GM12878 (cell line): ENCODE results near the gene LRFN2. TPM values are rescaled to one million over a fixed set of nuclear protein-coding genes. Genes with fewer than 3 reads are reported as not detected.

Experiments used
- ATAC-seq: fragments of 200-7000 bp; cut with Tn5 transposase; 3 replicates; pipeline ENCODE4 v1.9.1; 2020; ENCODE audit warnings: mild to moderate bottlenecking, moderate library complexity
- BruUV-seq: library from RNA; stranded (reverse); fragments of 400-500 nt; replicated peaks from 2 replicates; lab custom pipeline; 2021; lab: Mats Ljungman, UMichigan
- CTCF ChIA-PET: fragments of 300-600 bp; sonication (Branson Sonifier 250); formaldehyde crosslinking; extraction: SDS; loops from one replicate; lab custom pipeline; 2021; ENCODE audit warnings: inconsistent platforms; lab: Yijun Ruan, JAX
- POLR2A ChIA-PET: fragments of 350-600 bp; formaldehyde crosslinking; extraction: SDS; loops from one replicate; lab custom pipeline; 2021; ENCODE audit warnings: inconsistent platforms; lab: Charles Lee
- RAD21 ChIA-PET: fragments of 300-600 bp; sonication (Branson Sonifier 250); formaldehyde crosslinking; loops from one replicate; lab custom pipeline; 2023; ENCODE audit warnings: antibody characterized with exemption; ENCODE audit not compliant: unreplicated experiment; lab: Charles Lee
- SMC1A ChIA-PET: fragments of 300-600 bp; sonication (Branson Sonifier 250); formaldehyde crosslinking; loops from one replicate; lab custom pipeline; 2023; ENCODE audit not compliant: unreplicated experiment, uncharacterized antibody; lab: Charles Lee
- DNase-seq: peaks from one replicate; pipeline ENCODE4 v3.0.0-alpha.2; 2011; ENCODE audit warnings: low read depth, low spot score
- FAIRE-seq: peaks from 3 replicates; lab custom pipeline; 2011; peaks lifted over from hg19 to GRCh38; lab: Jason Lieb, UNC
- H2AFZ ChIP-seq: 2 replicates; pipeline ENCODE4 v1.6.0; 2011; ENCODE audit warnings: low read depth, low read length, control low read depth; ENCODE audit not compliant: control insufficient read depth
- H3K27ac ChIP-seq: 2 replicates; pipeline ENCODE4 v1.5.1; 2011; ENCODE audit warnings: control low read depth; ENCODE audit not compliant: control insufficient read depth, insufficient read depth
- H3K27me3 ChIP-seq, 2 experiments: replicated peaks in 1 of 2; 2 replicates each; pipeline versions ENCODE4 v1.6.0 to v1.6.1; 2011; ENCODE audit warnings: low read length in 1 of 2; ENCODE audit not compliant: control insufficient read depth in 2 of 2, insufficient read depth in 2 of 2
- H3K36me3 ChIP-seq, 2 experiments: 2 replicates each; pipeline ENCODE4 v1.5.1; 2011; ENCODE audit warnings: low read length in 1 of 2; ENCODE audit not compliant: control insufficient read depth in 2 of 2, insufficient read depth in 2 of 2
- H3K4me1 ChIP-seq: 2 replicates; pipeline ENCODE4 v1.6.1; 2011; ENCODE audit warnings: mild to moderate bottlenecking, low read length, moderate library complexity, mixed read lengths; ENCODE audit not compliant: control insufficient read depth, insufficient read depth
- H3K4me2 ChIP-seq: 2 replicates; pipeline ENCODE4 v1.6.0; 2011; ENCODE audit warnings: control low read depth; ENCODE audit not compliant: control insufficient read depth, insufficient read depth
- H3K4me3 ChIP-seq: fragments of 200-600 bp; sonication (generic); 2 replicates; pipeline ENCODE4 v1.5.1; 2016
- H3K79me2 ChIP-seq: 2 replicates; pipeline ENCODE4 v1.6.0; 2011; ENCODE audit warnings: low read length; ENCODE audit not compliant: control insufficient read depth, insufficient read depth
- H3K9ac ChIP-seq: 2 replicates; pipeline ENCODE4 v1.8.0; 2011; ENCODE audit warnings: low read length, control low read depth, mixed read lengths; ENCODE audit not compliant: control insufficient read depth, insufficient read depth
- H3K9me3 ChIP-seq: replicated peaks from 3 replicates; pipeline ENCODE4 v1.5.1; 2011; ENCODE audit warnings: mild to moderate bottlenecking, low read length; ENCODE audit not compliant: control insufficient read depth, insufficient read depth
- H4K20me1 ChIP-seq: 2 replicates; pipeline ENCODE4 v1.6.0; 2011; ENCODE audit not compliant: control insufficient read depth, insufficient read depth
- CBFB ChIP-seq: IDR thresholded peaks from 2 replicates; pipeline ENCODE4 v1.6.1; 2016; ENCODE audit warnings: antibody characterized with exemption, low read depth
- CREB1 ChIP-seq: IDR thresholded peaks from 2 replicates; pipeline ENCODE4 v1.6.1; 2012; ENCODE audit warnings: low read depth, mild to moderate bottlenecking, inconsistent platforms
- ELK1 ChIP-seq: IDR thresholded peaks from 2 replicates; pipeline ENCODE4 v1.6.1; 2012; ENCODE audit warnings: low read depth, low read length, improper control_type of control experiment
- IRF4 ChIP-seq: IDR thresholded peaks from 2 replicates; pipeline ENCODE4 v1.6.1; 2011; ENCODE audit warnings: low read depth, low read length
- POU2F2 ChIP-seq: IDR thresholded peaks from 3 replicates; pipeline ENCODE4 v1.6.1; 2011; ENCODE audit warnings: low read depth, mild to moderate bottlenecking, low read length, borderline replicate concordance
- SMAD1 ChIP-seq: fragments of 450-650 bp; IDR thresholded peaks from 2 replicates; pipeline ENCODE4 v1.6.1; 2018; ENCODE audit warnings: mild to moderate bottlenecking, low read depth; ENCODE audit not compliant: partially characterized antibody
- ZNF207 ChIP-seq: fragments of 450-650 bp; IDR thresholded peaks from 2 replicates; pipeline ENCODE4 v1.6.1; 2014; ENCODE audit warnings: antibody characterized with exemption, mild to moderate bottlenecking, borderline replicate concordance
- WGBS: methylation state at CpG from one replicate; pipeline ENCODE4 v1.1.6; 2016; ENCODE audit warnings: low lambda C conversion rate; ENCODE audit not compliant: insufficient replicate concordance, insufficient coverage; ENCODE audit errors: missing lambda C conversion rate; 5-methylcytosine and 5-hydroxymethylcytosine counted together
- in situ Hi-C: fragments of 300-500 bp; cut with MboI; formaldehyde crosslinking; loops from 9 replicates; pipeline ENCODE4 v1.14.3; 2018; ENCODE audit warnings: mixed read lengths
- intact Hi-C: fragments of 100-400 bp; cut with micrococcal nuclease; formaldehyde crosslinking; loops from one replicate; pipeline ENCODE4 v1.14.2; 2022; ENCODE audit not compliant: unreplicated experiment
- polyA plus RNA-seq, 11 experiments: library from polyadenylated mRNA; depleted of rRNA in 4 of 11; unstranded in 6 of 11; stranded (reverse) in 5 of 11; fragments of >200 nt; fragmentation: Nextera tagmentation in 4 of 11; fragmentation: Illumina TruSeq in 1 of 11; extraction: Ambion mirVana in 4 of 11; extraction: Trizol in 1 of 11; gene quantifications; 1 replicate in 1 of 11; 2 replicates in 10 of 11; pipeline versions ENCODE4 v1.2.1 to v1.2.3, GENCODE V29; 2011 to 2016; ENCODE audit warnings: inconsistent platforms in 2 of 11, missing spikeins in 2 of 11, low read depth in 1 of 11
- total RNA-seq, 4 experiments: library from RNA; depleted of rRNA in 3 of 4; stranded (reverse); fragments of >200 nt in 3 of 4; fragmentation: Illumina TruSeq in 1 of 4; extraction: Trizol in 1 of 4; gene quantifications; 2 replicates each; pipeline versions ENCODE4 v1.2.1 to v1.2.3, GENCODE V29; 2013 to 2021
- TF ChIP-seq, protein P1 (sequence below): IDR thresholded peaks from 2 replicates; pipeline ENCODE4 v1.6.1; 2012; ENCODE audit warnings: low read depth, low read length, improper control_type of control experiment

The LRFN2 gene
- total and polyA plus RNA-seq, 10 of the 15 experiments (the other 5 are each of a cell fraction or from before 2014, with no cell fraction given) = not detected

GRCh38 chr6:40413239-40413638, 173.9 kb downstream of the LRFN2 start:
- ChIA-PET CTCF (no interaction called here), SMC1A (interaction anchor here (0.7 kb wide), 1 partner anchor 23 kb away, joined by 4 read pairs; no protein-coding TSS in a partner anchor), RAD21 (no interaction called here), POLR2A (no interaction called here)
- Histone ChIP-seq H4K20me1 (no peaks in the 10 kb centered on the region), H3K79me2 (no peaks in the 10 kb centered on the region), H3K27ac (no peak overlapping the region), H2AFZ (no peak overlapping the region), H3K9me3 (no peaks in the 10 kb centered on the region), H3K4me1 (no peaks in the 10 kb centered on the region), H3K36me3 (no peaks in the 10 kb centered on the region), H3K27me3 (peaks cover 5 to 6% of the 10 kb centered on the region in 2 experiments), H3K4me3 (no peak overlapping the region), H3K4me2 (no peak overlapping the region), H3K9ac (no peak overlapping the region)
- intact Hi-C loops = no loop called here
- ATAC-seq = no peak
- WGBS = 12% methylated on average over 6 of the region's 6 CpGs
- DNase-seq = no peak
- in situ Hi-C loops = no loop called here
- BruUV-seq = no TSS peak
- TF ChIP-seq ELK1 (no peak), CBFB (no peak), ZNF207 (no peak), SMAD1 (no peak), POU2F2 (no peak), IRF4 (no peak), CREB1 (no peak)
- TF ChIP-seq, protein P1, sequence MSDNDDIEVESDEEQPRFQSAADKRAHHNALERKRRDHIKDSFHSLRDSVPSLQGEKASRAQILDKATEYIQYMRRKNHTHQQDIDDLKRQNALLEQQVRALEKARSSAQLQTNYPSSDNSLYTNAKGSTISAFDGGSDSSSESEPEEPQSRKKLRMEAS = no peak
- FAIRE-seq = no peak
